Measurements from ENCODE around the gene PCYT1B. TPM values are rescaled to one million over a fixed set of nuclear protein-coding genes. Genes with fewer than 3 reads are reported as not detected.
A peak's percentile ranks its signal among the peaks of the same experiment; 100 is the strongest.
"Not testable (repeated sequence)": the region's sequence is repeated elsewhere in the genome, so short reads cannot be mapped to it uniquely, and the experiment has no call there.

Gene PCYT1B
- polyA plus RNA-seq (ENCODE audit: insufficient read length in 4 of 4): 1 to 10 TPM; 2.7 to 3.3 (median 2.8) TPM

GRCh38 chrX:24647257-24648058, at the start of gene PCYT1B:
TSS of gene PCYT1B (minus strand) at chrX:24647347. CDS start at chrX:24647105, 242 bp downstream.
- peak; percentile 32 to 62 (median 42) for DNase-seq (ENCODE audit: low read depth in 4 of 4, low spot score in 3 of 4)

- no peak for DNase-seq (ENCODE audit: low read depth in 4 of 4, low spot score in 3 of 4)
Measured at GRCh38 chrX:24696294-24696693, 49.1 kb upstream of the PCYT1B start.

- no peak for DNase-seq (ENCODE audit: low read depth in 4 of 4, low spot score in 3 of 4)
Measured at GRCh38 chrX:24694825-24695224, 47.7 kb upstream of the PCYT1B start.

- DNase-seq (ENCODE audit: low read depth in 4 of 4, low spot score in 3 of 4): peak; percentile 82 to 90 (median 86)
Measured at GRCh38 chrX:24693453-24694202, 46.5 kb upstream of the PCYT1B start, which contains the start of gene POLA1. TSS of gene POLA1 (plus strand) at chrX:24693918. CDS start at chrX:24693962, 44 bp downstream.

GRCh38 chrX:24692305-24692704, 45.2 kb upstream of the PCYT1B start:
- DNase-seq (ENCODE audit: low read depth in 4 of 4, low spot score in 3 of 4): no peak

- DNase-seq (ENCODE audit: low read depth in 4 of 4, low spot score in 3 of 4): no peak
Measured at GRCh38 chrX:24684048-24684447, 36.9 kb upstream of the PCYT1B start.

- no peak for DNase-seq (ENCODE audit: low read depth in 4 of 4, low spot score in 3 of 4)
Measured at GRCh38 chrX:24682739-24683432, 35.7 kb upstream of the PCYT1B start.

- no peak for DNase-seq (ENCODE audit: low read depth in 4 of 4, low spot score in 3 of 4)
Measured at GRCh38 chrX:24676403-24677024, 29.4 kb upstream of the PCYT1B start.

- no peak for DNase-seq (ENCODE audit: low read depth in 4 of 4, low spot score in 3 of 4)
Measured at GRCh38 chrX:24673424-24673823, 26.3 kb upstream of the PCYT1B start.

- no peak for DNase-seq (ENCODE audit: low read depth in 4 of 4, low spot score in 3 of 4)
Measured at GRCh38 chrX:24672701-24673190, 25.6 kb upstream of the PCYT1B start.

- DNase-seq (ENCODE audit: low read depth in 4 of 4, low spot score in 3 of 4): no peak
Measured at GRCh38 chrX:24668111-24668510, 21.0 kb upstream of the PCYT1B start.

- no peak for DNase-seq (ENCODE audit: low read depth in 4 of 4, low spot score in 3 of 4)
Measured at GRCh38 chrX:24662352-24662751, 15.2 kb upstream of the PCYT1B start.

- no peak for DNase-seq (ENCODE audit: low read depth in 4 of 4, low spot score in 3 of 4)
Measured at GRCh38 chrX:24661292-24661691, 14.1 kb upstream of the PCYT1B start.

- no peak for DNase-seq (ENCODE audit: low read depth in 4 of 4, low spot score in 3 of 4)
Measured at GRCh38 chrX:24659646-24660045, 12.5 kb upstream of the PCYT1B start.

GRCh38 chrX:24659106-24659505, 12.0 kb upstream of the PCYT1B start:
- no peak for DNase-seq (ENCODE audit: low read depth in 4 of 4, low spot score in 3 of 4)

GRCh38 chrX:24658421-24658820, 11.3 kb upstream of the PCYT1B start:
- DNase-seq (ENCODE audit: low read depth in 4 of 4, low spot score in 3 of 4): no peak

GRCh38 chrX:24657671-24658386, 10.7 kb upstream of the PCYT1B start:
- no peak for DNase-seq (ENCODE audit: low read depth in 4 of 4, low spot score in 3 of 4)

- DNase-seq (ENCODE audit: low read depth in 4 of 4, low spot score in 3 of 4): not testable (repeated sequence)
Measured at GRCh38 chrX:24655679-24656078, 8.5 kb upstream of the PCYT1B start.

- no peak for DNase-seq (ENCODE audit: low read depth in 4 of 4, low spot score in 3 of 4)
Measured at GRCh38 chrX:24651783-24652182, 4.6 kb upstream of the PCYT1B start.

- no peak for DNase-seq (ENCODE audit: low read depth in 4 of 4, low spot score in 3 of 4)
Measured at GRCh38 chrX:24648495-24648894, 1.3 kb upstream of the PCYT1B start.

All from right renal pelvis (tissue), 4 donors.